Astrocyte of the cerebellum (primary cell): Measurements from ENCODE around the gene WDFY2.
"Not testable (repeated sequence)": the region's sequence is repeated elsewhere in the genome, so short reads cannot be mapped to it uniquely, and the experiment has no call there.

Experiments used
- DNase-seq: peaks from one replicate; pipeline ENCODE4 v3.0.0-alpha.2; 2011; ENCODE audit warnings: low read depth
- H3K4me3 ChIP-seq: 2 replicates; pipeline ENCODE4 v1.5.1; 2011; ENCODE audit warnings: mild to moderate bottlenecking, low read depth, low read length, moderate library complexity
- CTCF ChIP-seq: IDR thresholded peaks from 2 replicates; pipeline ENCODE4 v1.5.1; 2012; ENCODE audit warnings: low read length, low read depth, moderate library complexity, mild to moderate bottlenecking; ENCODE audit errors: missing control alignments
- in situ Hi-C: cut with HindIII; loops from 2 replicates; pipeline ENCODE4 v1.10.0; 2017; ENCODE audit warnings: low sequenced_read_pairs

The WDFY2 gene

GRCh38 chr13:51688937-51689662 lies 104.8 kb downstream of the WDFY2 start:
- no peak for DNase-seq
- TF ChIP-seq CTCF, result no peak
- H3K4me3 ChIP-seq, result no peak overlapping the region
- in situ Hi-C loops, result no loop called here

- no peak for TF ChIP-seq CTCF
- DNase-seq, result no peak
- in situ Hi-C loops, result no loop called here
- no peak overlapping the region for H3K4me3 ChIP-seq
These were observed 105.4 kb downstream of the WDFY2 start for GRCh38 chr13:51689663-51689996.

- in situ Hi-C loops, H3K4me3 ChIP-seq, DNase-seq: not testable (repeated sequence)
These were observed 111.4 kb downstream of the WDFY2 start for GRCh38 chr13:51695677-51696076.

GRCh38 chr13:51697181-51697580 lies 112.9 kb downstream of the WDFY2 start:
- DNase-seq, result no peak
- in situ Hi-C loops, result no loop called here
- H3K4me3 ChIP-seq, result no peak overlapping the region
- no peak for TF ChIP-seq CTCF

GRCh38 chr13:51697855-51698254 lies 113.6 kb downstream of the WDFY2 start:
- in situ Hi-C loops, result no loop called here
- no peak for DNase-seq
- no peak for TF ChIP-seq CTCF
- H3K4me3 ChIP-seq, result no peak overlapping the region

GRCh38 chr13:51698352-51698751 lies 114.1 kb downstream of the WDFY2 start:
- no peak for TF ChIP-seq CTCF
- DNase-seq, result no peak
- in situ Hi-C loops, result no loop called here
- H3K4me3 ChIP-seq, result no peak overlapping the region

- no peak for TF ChIP-seq CTCF
- in situ Hi-C loops, result no loop called here
- no peak for DNase-seq
- no peak overlapping the region for H3K4me3 ChIP-seq
These were observed 120.4 kb downstream of the WDFY2 start for GRCh38 chr13:51704399-51705313.
